ENCODE data around the gene GOSR2.

The GOSR2 gene

DNA sequence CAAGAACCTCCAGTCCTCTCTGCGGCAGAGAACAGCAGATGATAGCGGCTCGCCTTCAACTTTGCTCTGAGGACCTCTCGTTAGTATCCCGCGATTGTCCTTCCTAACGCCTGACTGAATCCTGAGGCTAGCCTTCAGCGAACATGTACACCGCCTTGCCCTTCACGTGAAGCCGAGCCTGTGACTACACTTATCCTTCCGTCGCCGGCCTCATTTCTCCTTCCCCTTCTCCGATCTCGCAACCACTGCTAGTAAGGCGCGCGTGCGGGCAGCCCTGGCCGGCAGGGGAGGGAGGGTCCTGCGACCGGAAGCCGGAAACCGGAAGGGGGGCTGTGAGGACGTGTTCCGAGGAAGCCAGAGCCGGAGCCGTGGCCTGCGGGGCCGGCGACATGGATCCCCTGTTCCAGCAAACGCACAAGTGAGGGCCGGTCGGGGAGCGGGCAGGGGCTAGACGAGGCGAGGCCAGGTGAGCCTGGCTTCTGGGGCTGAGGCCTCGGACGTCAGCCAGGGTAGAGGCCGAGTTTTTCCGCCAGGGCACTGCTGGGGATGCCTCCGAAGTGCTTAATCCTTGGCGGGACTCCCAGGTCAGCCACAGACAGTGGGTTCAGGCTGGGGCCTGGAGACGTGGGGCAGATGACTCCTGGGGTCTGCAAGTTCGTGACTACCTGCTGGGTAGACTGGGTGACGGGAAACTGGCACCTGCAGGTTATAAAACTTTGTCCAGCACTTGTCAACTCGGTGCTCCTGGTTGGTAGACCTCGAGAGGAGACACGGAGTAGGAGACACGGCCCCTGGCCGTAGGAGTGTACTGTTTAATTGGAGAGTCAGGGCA, at the start of gene GOSR2:
Gene GOSR2, plus strand, starts transcription at position 357 of the 832 bp plus-strand sequence. Its CDS starts 33 bp downstream, at position 390.
- DNase-seq = peak; percentile 90 to 93

DNA sequence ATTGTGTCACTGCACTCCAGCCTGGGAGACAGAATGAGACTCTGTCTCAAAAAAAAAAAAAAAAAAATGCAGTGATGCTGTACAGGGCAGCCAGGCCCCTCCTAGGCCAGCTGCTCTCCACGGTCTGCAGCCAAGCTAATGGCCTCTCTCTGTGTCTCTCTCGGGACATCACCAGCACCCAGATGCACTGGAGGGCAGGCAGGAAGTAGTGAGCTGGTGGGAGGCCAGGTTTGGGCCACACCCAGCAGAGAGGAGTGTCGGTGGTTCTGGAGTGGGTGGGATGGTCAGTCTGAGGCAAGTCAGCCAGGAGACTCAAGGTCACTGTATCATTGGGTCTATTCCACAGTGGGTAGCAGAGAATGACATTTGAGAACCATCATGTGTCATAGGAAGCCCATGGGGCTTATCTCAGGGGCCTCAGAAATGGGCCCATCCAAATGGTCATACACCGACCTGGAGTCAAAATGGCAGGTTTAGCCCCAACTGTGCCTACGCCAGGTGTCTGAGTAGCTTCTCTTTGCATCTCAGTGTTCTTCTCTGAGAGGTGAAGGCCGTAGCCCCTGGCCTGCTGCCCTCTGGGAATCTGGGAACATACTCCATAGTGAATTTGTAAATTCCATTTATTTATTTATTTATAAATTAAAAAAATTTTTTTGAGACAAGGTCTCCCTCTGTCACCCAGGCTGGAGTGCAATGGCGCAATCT, 48.9 kb upstream of the GOSR2 start:
- no peak for DNase-seq

DNA sequence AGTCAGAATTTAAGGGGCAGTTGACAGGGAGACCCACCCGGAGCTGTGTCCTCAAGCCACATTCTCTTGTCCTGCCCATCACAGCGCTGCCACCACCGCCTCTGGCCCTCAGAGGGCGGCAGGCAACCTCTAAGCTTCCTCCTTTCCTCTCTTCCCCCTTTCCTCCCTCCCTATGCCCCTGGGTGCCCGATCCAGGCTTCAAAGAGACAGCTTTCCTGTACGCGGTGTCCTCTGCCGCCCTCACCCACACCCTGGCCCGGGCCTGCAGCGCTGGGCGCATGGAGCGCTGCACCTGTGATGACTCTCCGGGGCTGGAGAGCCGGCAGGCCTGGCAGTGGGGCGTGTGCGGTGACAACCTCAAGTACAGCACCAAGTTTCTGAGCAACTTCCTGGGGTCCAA, 48.1 kb upstream of the GOSR2 start:
- no peak for DNase-seq

DNA sequence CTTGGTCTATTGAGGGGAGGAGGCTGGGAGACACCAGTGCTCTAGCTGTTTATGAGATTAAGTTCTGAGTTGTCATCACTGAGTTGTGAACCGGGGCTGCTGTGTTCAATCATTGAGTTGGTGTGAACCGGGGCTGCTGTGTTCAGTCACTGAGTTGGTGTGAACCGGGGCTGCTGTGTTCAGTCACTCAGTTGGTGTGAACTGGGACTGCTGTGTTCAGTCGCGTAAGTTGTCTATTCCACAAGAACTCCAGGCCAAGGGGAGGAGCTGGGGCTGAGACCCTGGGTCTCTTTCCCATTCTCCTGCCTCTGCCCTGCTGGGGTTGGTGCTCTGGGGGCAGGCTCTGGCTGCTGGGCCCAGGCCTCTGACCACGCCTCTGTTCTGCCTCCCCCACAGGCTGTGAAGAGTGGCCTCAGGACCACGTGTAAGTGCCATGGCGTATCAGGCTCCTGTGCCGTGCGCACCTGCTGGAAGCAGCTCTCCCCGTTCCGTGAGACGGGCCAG, 47.1 kb upstream of the GOSR2 start:
- DNase-seq = no peak

DNA sequence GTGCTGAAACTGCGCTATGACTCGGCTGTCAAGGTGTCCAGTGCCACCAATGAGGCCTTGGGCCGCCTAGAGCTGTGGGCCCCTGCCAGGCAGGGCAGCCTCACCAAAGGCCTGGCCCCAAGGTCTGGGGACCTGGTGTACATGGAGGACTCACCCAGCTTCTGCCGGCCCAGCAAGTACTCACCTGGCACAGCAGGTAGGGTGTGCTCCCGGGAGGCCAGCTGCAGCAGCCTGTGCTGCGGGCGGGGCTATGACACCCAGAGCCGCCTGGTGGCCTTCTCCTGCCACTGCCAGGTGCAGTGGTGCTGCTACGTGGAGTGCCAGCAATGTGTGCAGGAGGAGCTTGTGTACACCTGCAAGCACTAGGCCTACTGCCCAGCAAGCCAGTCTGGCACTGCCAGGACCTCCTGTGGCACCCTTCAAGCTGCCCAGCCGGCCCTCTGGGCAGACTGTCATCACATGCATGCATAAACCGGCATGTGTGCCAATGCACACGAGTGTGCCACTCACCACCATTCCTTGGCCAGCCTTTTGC, 46.5 kb upstream of the GOSR2 start:
- no peak for DNase-seq

DNA sequence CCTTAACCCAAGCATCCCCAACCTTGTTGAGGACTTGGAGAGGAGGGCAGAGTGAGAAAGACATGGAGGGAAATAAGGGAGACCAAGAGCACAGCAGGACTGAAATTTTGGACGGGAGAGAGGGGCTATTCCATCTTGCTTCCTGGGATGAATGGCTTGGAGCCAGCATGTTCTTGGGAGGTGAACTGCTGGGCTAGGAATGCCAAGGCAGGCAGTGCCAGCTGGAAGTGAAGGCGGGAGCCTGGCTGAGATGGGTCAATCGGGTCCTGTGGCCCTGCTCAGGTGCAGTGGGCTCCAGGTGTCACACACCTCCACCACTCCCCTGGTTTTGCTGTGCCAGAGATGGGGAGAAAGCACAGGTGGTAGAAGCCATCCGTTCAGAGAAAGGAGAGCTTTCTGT, 46.0 kb upstream of the GOSR2 start:
- no peak for DNase-seq

DNA sequence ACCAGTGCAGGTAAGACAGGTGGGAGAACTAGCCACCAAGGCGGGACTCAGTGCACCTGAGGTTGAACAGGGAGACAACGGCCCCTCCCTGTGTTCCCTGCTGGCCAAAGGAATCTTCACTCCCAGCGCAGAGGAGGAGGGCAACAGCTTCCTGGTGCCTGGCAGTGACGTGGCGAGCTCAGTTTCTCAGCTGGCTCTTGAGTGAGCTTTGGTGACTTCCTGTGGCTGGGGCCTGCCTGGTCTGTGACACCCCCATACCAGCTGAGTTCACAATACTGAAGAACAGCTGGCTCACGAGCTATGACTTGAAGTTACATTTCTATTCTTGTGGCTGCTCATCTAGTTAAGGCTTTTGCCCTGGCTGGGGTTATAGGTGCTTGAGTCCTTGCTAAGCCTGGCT, 45.5 kb upstream of the GOSR2 start:
- DNase-seq = no peak

DNA sequence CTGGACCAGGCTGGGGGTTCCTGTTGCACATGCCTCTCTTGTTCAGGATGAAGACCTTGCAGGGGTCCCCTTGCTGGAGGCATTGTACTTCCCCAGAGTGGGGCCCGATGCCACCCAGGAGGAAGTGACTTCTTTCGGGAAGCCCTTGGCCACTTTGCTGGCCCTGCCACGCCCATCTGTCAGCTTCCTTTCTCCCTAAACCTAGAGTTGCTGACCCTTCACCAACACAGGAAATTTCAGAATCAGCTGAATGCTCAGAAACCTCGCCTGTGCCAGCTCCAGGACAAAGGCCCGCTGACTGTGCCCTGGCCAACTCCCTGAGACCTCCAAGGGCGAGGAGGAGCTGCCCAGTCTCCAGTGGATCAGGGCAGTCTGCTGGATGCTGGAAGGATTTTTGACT, 44.9 kb upstream of the GOSR2 start:
- no peak for DNase-seq

DNA sequence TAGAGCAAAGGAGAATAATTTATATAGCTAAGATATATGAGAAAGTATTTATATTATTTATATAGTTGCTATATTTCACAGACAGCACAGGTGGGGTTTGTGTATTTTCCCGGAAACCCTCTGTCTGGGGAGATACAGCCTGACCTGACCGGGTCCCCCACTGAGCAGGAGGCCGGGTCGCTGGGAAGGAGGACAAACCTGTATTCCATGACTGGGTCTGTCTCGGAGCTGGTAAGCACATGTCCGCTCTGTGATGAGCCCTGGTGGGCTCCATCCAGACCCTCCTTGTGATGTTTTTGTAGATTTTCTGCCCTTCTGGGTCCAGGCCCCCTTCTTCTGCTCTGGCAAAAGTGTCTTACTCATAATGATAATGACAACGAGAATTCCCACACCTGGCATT, 43.9 kb upstream of the GOSR2 start:
- no peak for DNase-seq

DNA sequence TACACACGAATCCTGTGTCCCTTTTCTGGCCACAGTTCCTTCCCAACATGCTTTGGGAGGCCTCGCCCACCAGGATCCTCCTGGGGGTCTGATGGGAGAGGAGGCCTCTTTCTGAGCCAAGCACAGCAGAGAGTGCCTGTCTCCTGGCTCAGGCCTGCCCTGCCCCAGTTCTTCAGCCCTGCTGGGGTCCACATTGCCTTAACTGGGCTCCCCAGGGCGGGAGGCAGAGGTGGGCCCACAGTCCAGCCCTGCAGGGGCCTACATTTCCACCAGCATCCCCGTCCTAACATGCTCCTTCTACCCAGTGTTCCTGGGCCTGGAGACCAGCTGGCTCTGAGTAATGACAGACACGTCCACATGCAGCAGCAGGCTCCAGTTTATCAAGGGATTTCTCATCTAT, 41.9 kb upstream of the GOSR2 start:
- no peak for DNase-seq

DNA sequence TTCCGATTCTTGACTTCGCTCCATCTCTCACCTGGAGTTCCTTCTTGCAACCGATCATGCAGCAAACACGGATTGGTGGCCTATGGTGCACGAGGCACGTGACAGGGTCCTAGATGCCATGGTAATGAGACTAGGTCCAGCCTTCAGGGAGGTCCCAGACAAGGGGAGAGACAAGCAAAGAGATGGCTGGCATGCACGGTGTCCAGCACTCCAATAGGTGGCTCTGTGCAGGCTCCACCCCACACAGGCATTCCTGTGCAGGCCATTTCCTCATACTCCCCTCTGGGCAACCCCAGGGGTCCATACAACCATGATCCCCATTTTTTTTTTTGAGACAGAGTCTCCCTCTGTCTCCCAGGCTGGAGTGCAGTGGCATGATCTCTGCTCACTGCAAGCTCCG, 40.3 kb upstream of the GOSR2 start:
- DNase-seq = no peak

DNA sequence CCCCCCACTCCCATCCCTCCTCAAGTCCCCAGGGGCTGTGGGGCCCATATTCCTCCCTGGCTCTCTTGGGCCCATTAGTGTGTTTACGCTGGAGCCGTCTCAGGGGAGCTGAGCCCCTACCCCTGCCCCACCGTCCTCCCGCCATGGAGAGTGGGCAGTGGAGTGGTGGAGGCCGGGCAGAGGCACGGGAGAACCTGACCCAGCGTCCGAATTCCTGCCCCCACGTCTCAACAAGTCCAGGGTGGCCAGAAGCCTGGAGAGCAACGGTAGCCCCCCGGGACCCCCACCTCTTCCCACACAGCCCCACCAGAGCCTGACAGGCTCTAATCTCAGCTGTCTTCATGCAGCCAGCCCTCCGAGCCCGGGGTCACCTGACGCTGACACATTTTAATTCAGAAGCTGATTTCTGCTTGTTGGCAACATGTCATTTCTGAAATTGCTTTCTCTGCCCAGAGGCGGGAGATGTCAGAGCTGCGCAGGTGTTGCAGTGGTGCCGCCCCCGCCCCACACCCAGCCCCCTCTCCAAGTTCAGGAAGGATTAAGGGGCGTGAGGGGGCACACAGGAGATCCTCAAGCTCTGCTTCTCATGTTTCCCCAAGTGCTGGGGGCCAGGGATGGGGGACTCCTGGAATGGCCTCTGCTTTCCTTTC, 39.0 kb upstream of the GOSR2 start:
- no peak for DNase-seq

DNA sequence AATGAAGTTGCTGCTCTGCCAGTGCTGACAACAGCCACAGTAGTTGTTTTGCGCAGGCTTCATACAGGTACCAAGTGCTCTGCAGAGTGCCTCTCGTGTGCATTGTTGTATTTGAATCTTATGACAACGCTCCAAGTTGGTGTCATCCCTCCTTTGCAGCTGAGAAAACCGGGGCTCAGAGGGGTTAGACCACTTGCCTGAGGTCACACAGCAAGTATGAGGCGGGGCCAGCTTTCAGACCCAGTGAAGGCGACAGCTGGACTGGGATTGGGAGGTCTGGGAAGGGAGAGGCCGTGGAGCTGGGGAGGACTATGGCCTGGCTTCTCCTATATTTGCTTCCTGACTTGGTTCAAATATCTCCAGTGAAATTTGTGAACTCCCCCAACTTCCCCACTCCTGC, 38.4 kb upstream of the GOSR2 start:
- DNase-seq = no peak

DNA sequence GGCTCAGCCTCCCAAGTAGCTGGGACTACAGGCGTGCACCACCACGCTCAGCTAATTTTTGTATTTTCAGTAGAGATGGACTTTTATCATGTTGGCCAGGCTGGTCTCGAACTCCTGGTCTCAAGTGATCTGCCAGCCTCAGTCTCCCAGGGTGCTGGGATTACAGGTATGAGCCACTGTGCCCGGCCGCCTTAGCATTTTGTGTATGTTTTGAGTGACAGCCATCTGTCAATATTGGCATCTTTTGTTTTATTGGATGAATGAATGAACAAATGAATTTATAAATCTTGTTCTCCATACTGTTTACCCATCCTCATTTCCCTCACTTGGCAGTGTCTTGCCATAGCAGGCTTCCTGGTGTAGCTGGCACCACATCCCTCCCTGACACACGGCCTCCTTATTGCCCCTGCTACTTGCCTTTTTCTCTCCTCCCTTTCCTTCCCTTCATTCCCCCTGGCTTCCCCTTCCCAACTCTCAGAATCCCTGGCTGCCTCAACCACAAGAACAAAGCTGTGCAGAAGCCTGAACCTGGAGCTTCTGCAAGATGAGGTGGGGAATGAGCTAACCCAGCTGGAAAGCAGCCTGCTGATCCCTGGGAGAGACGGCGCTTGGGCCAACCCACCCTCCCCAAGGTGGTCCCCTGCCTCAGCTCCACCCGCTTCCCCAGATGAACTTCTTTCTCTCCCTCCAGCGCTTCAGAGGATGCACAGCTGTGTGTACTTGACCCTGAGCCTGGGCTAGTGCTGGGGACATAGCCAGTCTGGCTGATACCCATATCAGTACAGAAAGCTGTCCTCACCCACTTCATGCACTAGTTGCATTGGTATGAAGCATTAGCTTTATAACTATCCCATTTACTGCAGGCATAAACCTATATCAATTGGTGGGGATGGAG, 37.3 kb upstream of the GOSR2 start:
- DNase-seq = no peak

DNA sequence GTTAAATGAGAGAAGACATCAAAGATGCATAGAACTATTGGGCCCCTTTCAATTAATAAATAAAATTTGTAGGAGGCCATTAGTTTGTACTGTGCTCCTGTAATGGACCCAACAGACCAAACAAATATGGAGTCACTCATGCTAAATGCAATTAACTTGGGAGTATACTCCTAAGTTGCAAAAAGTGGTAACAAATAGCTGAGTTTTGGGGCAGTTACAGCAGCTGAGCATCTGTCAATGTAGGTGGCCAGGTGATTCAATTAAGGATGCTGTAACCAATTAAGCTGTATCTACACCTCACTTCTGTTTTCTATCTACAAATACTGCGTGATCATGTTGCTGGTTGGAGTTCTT, 36.7 kb upstream of the GOSR2 start:
- DNase-seq = no peak

DNA sequence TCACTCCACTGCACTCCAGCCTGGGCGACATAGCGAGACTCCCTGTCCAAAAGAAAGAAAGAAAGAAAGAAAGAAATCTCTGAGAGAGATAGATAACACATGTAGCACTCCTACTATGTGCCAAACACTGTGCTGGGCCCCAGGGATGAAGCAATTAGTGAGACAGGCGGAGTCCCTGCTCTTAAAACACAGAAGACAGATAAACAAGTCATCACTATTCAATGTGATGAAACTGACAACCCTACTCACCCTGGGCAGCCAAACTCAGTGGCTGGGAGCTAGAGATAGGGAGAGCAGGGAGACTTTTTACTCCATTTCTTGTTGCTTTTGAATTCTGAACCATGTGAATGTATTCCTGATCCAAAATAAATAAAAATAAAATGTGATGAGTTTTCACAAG, 35.2 kb upstream of the GOSR2 start:
- DNase-seq = no peak

DNA sequence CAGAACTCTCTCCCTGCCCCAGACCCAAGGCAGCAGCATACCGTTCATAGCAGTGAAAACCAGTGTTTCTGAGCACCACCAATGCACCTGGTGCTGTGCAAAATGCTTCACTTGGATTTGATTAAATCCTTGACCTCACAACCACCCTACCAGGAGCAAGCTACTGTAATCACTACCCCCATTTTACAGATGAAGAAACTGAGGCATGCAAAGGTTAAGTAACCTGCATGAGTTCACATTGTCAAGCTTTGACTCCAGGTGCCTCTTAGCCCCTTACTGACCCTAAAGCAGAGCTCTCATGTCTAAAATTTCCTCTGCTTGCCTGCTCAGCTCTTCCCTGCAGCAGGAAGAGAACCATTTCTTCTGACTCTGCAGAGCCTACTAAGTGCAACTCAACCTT, 34.2 kb upstream of the GOSR2 start:
- DNase-seq = no peak

DNA sequence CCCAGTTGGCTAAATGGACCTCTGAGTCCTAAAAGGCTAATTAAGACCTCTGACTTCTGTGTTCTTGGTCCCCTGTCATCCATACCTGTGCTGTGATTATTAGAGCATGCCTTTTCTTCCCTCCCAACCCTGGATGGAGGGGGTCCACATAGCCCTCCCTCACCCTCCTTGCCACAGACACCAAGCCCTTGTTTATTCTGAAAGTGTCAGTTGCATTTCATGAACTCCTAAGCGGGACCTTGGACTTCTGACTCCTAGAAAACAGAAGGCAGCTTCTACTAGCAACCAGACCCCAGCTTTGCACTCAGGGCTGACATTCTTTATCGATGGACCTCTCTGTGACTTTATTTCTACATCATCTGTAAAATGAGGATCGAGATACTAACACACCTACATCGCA, 33.4 kb upstream of the GOSR2 start:
- DNase-seq = no peak

DNA sequence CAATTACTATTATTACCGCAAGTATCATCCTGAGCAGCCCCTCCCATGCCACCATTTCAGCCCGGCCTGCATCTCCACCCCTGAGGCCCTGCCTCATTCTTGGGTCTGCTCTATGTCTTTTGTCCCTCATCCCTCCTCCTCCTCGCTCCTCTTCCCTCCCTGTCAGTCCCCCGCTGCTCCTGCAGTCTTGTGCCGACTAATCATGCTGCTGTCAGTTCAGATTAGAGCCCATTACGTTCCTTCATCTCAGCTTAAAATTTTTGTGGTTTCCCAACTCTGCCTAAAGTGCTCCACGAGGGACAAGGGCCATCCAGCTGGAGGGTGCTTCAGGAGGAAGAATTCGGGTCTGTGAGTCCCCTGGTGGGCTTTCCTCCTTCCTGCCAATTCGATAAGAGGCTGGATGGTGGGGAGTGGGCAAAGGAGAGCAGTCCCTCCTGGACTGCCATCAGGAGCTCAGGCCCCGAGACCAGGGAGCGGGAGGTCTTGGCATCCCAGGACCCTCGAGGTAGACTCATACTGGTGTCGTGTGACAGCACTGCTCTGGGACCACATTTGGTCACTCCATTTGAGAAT, 32.9 kb upstream of the GOSR2 start:
- no peak for DNase-seq

DNA sequence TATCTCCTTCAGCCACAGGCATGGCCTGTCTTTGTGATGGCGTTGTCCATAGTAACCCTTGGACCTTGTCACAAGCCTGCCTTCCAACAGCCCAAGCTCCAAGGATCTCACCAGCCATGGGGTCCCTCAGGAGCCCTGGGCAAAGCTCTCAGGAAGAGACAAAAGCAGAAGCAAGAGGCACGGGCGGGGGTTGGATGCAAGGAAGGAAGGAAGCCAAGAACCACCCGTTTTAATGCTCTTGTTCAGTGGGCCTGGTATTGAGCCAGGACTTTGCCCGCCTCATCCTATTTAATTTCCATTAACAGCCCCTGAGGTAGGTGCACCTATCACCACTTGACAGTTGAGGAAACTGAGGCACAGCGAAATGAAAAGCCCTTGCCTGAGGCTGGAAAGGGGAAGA, 32.3 kb upstream of the GOSR2 start:
- no peak for DNase-seq

DNA sequence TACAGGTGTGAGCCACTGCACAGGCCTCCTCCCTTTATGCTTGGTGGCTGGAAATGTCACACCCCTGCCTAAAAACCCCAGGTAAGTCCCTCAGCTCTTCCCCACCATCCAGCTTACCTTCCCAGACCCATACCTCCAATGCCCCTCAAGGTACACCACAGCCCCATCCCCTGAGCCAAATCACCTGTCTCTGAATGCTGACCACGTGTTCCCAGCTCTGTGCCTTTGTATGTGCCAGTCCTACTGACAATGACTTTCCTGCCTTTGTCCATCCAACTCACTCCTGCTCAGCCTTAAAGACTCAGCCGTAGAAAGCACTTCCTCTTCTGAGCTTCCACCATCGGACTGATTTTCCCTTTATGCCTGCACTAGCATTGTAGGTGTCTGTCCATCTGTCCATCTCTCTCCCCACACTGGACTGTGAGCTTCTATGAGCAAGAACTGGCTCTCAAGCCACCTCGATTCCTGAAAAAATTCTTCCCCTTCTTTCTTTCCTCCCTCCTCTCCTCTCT, 30.7 kb upstream of the GOSR2 start:
- DNase-seq = no peak

DNA sequence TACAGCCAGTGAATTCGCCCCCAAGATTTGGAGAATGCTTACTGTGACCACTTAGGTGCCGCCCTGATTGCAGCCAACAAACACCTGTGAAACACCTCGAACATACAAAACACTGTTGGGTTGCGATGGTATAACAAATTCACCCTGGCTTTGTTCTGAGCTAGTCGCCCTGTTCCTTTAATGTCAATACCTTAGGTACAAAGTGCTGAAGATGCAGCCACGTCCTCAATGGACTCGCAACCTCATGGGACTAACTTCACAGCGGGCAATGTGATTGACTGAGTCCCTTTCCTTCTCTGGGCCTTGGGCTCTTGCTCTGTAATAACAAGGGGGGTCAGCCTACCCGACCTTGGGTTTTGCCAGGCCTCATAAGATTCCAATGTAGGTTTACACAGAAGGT, 28.9 kb upstream of the GOSR2 start:
- DNase-seq = no peak
